GM21360 (cell line): ENCODE results near the gene KRTAP29-1.
"Not testable (repeated sequence)": the region's sequence is repeated elsewhere in the genome, so short reads cannot be mapped to it uniquely, and the experiment has no call there.

Experiments used
- ATAC-seq: cut with Tn5 transposase; IDR thresholded peaks from one replicate; pipeline ENCODE4 v1.9.1; 2021; ENCODE audit warnings: mild to moderate bottlenecking, moderate library complexity; ENCODE audit not compliant: unreplicated experiment

Gene KRTAP29-1

DNA sequence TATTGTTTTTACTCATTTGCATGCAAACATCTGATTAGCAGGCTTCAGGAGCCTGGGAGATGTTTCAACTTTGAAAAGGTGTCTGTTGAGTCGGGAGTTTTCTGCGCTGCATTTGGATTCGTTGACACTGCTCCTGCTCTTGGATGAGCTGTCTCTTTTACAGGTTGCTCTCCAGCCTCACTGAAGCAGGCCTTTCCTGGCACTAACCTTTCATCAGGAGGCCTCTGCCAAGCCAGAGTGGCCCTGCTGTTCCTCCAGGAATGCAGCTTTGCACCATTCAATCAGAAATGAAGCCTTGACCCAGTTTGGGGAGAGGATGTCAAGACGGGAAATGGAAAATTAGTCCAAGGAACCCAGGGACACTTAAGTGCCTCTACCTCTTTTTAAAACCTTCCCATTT, 330 bp upstream of the KRTAP29-1 start:
- no peak for ATAC-seq

DNA sequence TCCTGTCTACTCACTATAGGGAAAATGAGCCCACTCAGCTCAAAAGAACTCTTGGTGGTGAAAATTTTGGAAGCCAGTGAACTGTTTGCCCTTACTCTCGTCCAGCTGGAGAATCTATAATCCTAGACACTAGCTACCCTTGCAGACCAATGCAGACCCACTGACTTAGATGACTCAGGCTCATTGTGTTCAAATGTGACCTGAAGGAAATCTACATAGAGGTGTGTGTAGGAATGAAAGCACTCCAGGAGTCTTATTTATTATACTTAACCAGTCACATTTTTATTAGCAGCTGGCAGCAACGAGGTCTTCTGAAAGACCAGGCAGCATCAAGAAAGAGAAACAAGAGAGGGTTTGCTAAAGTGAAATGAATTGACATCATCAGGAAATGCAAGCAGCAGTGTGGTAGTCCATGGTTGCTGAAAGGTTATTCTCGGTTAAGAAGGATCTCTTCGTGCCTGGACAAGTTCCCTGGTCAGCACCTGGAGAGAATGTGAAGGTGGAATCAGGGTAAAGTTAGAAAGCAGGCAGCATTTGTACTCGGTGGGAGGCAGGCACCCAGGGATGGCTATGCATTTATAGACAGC, 1.4 kb downstream of the KRTAP29-1 start:
- no peak for ATAC-seq

DNA sequence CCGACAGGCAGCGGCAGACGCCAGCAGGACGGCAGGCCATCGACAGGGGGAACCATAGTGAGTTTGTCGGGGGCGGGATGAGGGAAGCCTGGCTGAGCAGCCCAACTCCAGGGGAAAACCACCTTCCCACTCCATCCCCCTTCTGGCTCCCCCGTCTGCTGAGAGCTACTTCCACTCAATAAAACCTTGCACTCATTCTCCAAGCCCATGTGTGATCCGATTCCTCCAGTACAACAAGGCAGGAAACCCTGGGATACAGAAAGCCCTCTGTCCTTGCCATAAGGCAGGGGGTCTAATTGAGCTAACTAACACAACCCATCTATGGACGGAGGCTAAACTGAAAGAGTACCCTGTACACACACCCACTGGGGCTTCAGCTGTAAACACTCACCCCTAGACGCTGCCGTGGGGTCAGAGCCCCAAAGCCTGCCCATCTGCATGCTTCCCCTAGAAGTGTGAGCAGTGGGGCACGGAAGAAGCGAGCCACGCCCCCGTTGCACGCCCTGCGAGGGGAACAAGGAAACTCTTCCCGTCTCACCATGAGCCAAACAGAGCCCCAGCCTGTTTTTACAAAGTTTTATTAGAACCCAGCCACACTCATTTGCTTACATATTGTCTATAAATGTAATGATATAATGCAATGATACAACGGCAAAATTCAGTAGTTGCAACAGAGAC, 4.1 kb downstream of the KRTAP29-1 start:
- no peak for ATAC-seq

DNA sequence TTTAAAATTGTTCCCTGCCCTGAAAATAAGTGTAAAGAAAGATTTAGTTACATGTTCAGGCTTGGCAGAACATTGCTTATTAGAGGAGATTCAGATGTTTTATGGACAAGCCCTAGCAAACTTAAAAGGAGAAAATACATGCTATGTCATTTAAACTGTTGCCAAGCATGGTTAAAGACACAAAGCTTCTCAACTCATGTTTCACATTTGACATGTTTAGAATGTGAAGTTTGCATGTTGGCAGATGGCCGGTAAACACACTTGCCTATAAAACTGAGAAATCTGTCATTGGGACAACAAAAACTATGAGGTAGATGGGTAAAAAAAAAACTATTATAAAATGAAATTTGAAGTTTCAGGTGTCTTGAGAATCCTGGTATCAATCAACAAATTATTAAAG, 5.8 kb downstream of the KRTAP29-1 start:
- ATAC-seq: no peak

DNA sequence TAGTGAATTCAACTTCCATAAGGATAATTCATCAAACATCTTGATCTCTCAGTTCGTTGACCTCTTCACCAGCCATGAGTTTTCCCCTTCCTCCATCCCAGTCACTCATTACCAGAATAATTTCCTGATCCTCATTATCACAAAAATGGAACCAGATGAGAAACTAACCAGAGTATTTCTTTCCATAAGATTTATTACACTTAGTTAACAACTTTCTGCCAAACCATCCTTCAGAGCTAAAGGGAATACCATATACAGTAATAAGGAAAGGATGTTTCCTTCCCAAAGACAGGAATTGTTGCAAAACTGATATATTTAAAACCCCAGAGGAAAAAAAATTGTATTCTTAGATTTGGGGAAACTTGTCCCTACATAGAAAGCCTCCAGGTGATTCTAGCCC, 8.6 kb downstream of the KRTAP29-1 start:
- ATAC-seq: no peak

DNA sequence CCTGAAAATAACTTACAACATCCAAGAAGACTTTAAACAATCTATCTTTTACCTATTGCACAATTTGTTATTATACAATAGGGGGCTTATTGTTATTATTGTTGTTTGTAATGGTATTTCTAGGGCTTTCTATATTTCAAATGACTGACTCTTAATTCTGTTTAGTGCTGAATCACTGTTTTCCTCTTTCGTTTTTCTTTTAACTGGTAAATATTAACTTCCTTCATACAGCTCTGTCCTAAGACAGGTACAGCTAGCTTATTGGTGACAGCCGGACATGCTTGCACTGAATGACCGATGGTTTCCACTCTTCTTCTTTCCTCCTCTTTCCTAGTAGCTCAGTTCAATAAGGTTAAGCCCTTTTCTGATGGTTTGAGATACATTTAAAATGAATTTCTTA, 15.6 kb downstream of the KRTAP29-1 start:
- no peak for ATAC-seq

DNA sequence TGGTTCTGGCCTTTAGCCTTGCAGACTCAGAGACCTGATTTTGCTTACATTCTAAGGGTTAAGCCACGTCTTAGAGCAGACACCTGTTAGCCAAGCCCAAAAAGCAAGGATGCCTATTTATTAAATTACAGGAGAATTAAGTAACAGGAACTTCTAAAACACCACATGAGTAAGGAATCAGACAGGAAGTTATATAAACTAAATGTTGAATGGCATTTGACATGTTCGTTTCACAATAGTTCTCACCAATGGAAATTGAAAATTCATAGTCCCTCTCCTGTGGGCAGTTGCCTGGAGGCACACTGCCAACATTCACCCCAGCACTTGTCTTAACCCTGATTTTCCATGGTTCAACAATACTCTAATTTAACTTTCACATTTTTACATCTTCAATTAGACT, 18.1 kb downstream of the KRTAP29-1 start:
- ATAC-seq: no peak

DNA sequence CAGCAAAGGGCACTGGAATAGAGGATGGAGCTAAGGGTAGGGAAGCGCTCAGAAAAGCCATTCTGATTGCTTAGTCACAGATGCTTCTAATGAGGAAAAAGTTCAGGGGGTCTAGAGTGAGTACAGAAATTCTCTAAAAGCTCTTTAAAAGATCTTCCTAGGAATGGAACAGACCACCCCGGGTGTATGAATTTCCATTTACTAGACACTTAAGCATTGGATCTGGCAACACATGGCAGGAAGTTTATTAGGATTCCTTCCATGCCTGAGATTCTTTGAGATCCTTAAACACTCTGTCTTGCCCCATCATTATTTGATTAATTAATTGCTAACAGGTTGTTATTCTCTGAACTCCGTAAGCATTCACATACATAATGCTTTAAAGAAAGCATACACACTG, 18.6 kb downstream of the KRTAP29-1 start:
- ATAC-seq: no peak

DNA sequence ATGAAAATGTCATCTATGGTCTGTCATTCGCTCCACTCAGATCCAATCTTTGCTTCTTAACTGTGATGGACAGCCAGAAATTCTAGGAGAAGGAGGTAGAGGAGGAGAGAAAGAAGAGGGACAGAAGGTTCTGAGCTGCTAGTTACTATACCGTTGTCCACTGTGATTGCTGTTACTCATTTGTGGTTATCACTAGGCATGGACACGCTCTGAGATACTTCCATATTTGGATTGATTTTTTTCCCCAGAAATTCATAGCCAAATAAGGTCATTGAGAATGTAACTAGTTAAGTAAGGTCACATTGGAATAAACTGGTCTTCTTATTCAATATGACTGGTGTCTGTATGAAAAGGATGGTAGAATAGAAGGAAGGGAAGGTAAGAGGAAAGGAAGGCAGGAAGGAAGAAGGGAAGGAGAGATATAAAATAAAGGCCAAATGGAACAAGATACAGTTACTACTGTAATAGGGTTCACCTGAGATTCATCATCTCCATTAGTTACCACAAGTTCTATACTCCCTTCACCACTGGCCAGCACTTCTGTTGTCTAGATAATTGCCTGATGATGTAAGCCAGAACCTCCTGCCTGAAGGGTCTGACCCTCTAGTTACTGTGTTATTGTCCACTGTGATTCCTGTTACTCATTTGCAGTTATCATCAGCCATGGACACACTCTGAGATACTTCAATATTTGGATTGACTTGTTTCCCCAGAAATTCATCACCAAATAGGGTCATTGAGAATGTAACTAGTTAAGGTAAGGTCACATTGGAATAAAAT, 24.3 kb downstream of the KRTAP29-1 start:
- ATAC-seq: no peak

DNA sequence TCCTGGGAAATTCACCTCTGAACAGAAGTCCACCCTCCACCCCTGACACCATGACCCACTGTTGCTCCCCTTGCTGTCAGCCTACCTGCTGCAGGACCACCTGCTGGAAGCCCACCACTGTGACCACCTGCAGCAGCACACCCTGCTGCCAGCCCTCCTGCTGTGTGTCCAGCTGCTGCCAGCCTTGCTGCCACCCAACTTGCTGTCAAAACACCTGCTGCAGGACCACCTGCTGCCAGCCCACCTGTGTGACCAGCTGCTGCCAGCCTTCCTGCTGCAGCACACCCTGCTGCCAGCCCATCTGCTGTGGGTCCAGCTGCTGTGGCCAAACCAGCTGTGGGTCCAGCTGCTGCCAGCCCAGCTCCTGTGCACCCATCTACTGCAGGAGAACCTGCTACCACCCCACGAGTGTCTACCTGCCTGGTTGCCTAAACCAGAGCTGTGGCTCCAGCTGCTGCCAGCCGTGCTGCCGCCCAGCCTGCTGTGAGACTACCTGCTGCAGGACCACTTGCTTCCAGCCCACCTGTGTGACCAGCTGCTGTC, 26.9 kb downstream of the KRTAP29-1 start, which contains the start of gene KRTAP9-7:
Gene KRTAP9-7 (plus strand): TSS at position 51 of the 543 bp plus-strand sequence. CDS start 0 bp downstream, at position 51.
- ATAC-seq: not testable (repeated sequence)

DNA sequence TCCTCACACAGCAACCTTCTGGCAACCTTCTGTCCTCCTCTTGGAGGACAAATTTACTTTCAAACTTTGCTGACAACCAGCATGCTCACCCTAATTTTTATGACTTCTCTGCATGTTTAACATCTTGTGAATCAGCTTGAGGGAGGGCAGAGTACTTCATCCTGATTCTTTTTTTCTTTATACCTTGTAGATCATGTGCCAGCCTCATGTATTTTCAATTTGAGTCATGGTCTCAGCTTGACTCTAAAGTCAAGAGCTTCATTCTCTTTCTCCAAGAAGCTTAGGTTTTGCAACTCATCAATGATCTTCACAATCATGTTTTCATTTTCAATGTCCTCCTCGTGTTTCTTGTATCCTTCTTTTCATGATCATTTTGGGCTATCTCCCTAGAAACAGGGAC, 30.8 kb downstream of the KRTAP29-1 start:
- ATAC-seq: no peak

DNA sequence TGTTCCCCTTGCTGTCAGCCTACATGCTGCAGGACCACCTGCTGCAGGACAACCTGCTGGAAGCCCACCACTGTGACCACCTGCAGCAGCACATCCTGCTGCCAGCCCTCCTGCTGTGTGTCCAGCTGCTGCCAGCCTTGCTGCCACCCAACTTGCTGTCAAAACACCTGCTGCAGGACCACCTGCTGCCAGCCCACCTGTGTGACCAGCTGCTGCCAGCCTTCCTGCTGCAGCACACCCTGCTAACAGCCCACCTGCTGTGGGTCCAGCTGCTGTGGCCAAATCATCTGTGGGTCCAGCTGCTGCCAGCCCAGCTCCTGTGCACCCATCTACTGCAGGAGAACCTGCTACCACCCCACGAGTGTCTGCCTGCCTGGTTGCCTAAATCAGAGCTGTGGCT, 31.3 kb downstream of the KRTAP29-1 start:
- not testable (repeated sequence) for ATAC-seq

DNA sequence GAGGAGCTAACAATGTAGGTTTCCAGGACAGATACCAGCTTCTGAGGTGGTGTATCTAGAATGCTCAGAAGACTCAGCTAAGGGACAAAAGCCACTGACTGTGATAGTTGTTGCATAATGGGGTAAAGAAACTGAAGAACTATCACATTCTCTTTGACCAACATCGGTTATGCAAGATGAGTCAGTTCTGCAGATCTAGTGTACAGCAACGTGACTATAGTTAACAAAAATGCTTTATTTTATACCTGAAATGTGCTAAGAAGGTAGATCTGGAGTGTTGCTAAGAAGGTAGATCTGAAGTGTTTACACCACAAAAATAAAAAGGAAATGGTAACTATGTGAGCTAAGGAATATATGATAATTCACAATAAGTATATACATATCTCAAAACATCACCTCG, 34.9 kb downstream of the KRTAP29-1 start:
- no peak for ATAC-seq

DNA sequence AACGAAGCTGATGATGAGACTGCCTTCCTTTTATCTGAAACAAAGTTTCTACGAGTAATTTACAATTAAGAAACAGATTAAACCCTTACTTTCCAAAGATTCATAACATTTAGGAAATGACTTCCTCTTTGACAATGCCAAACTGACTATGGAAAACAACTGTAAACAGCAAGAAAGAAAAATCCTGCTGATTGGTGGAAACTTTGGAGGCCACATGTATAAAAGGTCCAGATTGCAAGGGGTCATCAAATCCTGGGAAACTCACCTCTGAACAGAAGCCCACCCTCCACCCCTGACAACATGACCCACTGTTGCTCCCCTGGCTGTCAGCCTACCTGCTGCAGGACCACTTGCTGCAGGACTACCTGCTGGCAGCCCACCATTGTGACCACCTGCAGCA, 37.6 kb downstream of the KRTAP29-1 start, which contains the start of gene KRTAP9-6:
Gene KRTAP9-6 (plus strand): TSS at position 301 of the 400 bp plus-strand sequence. CDS start 0 bp downstream, at position 301.
- ATAC-seq: no peak

DNA sequence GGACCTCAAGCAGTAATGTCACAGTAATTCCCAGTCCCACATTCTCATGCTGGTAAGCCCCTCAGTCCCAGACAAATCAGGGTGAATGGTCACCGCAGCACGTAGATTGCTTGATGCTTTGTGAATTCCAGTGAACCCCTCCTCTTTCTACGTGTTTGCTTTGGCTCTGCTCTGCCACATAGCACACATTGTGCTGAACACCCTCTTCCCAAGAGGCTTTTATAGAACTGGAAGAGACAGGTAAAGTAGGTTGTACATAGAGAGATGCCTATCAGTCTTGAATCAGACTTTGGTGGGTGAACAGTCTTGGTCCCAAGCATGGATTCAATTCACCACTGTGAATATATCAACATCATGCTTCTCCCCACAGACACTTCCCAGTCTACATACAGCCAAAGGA, 38.1 kb downstream of the KRTAP29-1 start:
- ATAC-seq: no peak

DNA sequence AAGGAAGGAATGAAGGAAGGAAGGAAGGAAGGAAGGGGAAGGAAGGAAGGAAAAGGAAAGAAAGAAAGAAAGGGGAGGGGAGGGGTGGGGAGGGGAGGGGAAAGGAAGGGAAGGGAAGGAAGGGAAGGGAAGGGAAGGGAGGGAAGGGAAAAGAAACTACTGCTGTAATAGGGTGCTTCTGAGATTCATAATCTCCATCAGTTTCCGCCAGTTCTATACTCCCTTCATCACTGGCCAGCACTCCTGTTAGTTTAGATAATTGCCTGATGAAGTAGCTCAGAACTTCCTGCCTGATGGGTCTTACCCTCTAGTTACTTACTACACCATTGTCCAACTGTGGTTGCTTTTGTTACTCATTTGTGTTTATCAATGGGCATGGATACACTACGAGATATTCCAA, 39.4 kb downstream of the KRTAP29-1 start:
- no peak for ATAC-seq

DNA sequence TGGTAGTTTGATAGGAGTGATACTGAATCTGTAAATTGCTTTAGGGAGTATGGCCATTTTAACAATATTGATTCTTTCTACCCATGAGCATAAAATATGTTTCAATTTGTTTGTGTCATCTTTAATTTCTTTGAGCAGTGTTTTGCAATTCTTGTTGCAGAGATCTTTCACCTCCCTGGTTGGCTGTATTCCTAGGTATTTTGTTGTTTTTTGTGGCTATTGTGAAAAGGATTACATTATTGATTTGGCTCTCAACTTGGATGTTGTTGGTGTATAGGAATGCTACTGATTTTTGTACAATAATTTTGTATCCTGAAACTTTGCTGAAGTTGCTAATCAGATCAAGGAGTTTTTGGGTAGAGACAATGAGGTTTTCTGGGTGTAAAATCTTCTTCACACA, 44.2 kb downstream of the KRTAP29-1 start:
- no peak for ATAC-seq

DNA sequence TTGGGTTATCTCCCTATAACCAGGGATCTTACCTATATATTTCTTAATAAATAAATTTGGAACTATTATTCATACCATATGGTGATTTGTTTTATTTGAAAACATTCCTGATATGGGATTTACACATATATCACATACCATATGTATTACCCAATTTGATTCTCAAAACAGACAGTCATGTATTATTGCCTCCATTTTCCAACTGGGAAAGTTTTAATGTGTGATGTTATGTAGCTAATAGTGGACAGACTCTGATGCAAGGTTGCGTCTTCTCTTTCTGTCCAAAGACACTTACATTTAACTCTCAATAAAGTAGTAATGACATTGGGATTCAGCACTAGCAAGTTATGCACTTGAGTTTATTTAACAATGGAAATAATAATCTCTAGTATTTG, 46.4 kb downstream of the KRTAP29-1 start:
- ATAC-seq: no peak

DNA sequence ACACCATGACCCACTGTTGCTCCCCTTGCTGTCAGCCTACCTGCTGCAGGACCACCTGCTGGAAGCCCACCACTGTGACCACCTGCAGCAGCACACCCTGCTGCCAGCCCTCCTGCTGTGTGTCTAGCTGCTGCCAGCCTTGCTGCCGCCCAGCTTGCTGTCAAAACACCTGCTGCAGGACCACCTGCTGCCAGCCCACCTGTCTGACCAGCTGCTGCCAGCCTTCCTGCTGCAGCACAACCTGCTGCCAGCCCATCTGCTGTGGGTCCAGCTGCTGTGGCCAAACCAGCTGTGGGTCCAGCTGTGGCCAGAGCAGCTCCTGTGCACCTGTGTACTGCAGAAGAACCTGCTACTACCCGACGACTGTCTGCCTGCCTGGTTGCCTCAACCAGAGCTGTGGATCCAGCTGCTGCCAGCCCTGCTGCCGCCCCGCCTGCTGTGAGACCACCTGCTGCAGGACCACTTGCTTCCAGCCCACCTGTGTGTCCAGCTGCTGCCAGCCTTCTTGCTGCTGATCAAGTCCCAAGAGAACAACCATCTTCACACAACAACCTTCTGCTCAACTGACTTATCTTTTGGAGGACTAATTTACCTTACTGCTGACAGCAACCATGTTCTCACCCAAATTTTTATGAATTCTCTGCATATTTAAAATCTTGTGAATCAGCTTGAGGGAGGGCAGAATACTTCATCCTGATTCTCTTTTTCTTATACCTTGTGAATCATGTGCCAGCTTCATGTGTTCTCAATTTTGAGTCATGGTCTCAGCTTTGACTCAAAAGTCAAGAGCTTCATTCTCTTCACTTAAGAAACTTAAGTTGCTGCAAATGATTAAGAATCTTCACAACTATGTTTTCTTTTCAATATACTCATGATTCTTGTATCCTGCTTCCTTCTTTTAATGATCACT, 47.0 kb downstream of the KRTAP29-1 start, which contains the start of gene KRTAP9-9:
Gene KRTAP9-9 (plus strand): TSS at position 4 of the 910 bp plus-strand sequence.
- not testable (repeated sequence) for ATAC-seq

DNA sequence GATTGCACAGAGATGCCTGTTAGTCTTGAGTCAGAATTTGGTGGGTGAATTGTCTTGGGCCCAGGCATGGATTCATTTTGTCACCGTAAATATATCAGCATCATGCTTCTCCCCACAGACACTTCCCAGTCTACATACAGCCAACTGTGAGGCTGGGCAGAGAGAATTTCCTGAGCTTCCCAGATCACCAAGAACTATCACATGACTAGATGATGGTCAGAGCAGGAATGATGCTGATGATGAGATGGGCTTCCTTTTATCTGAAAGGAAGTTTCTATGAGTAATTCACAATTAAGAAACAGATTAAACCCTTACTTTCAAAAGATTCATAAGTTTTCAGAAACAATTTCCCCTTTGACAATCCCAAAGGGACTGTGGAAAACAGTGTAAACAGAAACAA, 47.8 kb downstream of the KRTAP29-1 start:
- ATAC-seq: no peak
